K562 (cell line): Measurements from ENCODE around the gene PHPT1. TPM values are rescaled to one million over a fixed set of nuclear protein-coding genes. Genes with fewer than 3 reads are reported as not detected.

Experiments used
- ATAC-seq: fragments of 200-7000 bp; cut with Tn5 transposase; 3 replicates; pipeline ENCODE4 v1.9.1; 2020; ENCODE audit warnings: moderate library complexity
- BruUV-seq: library from RNA; stranded (reverse); fragments of 400-500 nt; replicated peaks from 2 replicates; lab custom pipeline; 2021; lab: Mats Ljungman, UMichigan
- CTCF ChIA-PET: fragments of 300-600 bp; formaldehyde crosslinking; extraction: SDS; loops from one replicate; lab custom pipeline; 2021; ENCODE audit warnings: low intra/inter-chr PET ratio; lab: Yijun Ruan, JAX
- POLR2A ChIA-PET: fragments of 300-600, 350-650 bp; sonication (Branson Sonifier 250); formaldehyde crosslinking; extraction: SDS; loops from one replicate; lab custom pipeline; 2021; ENCODE audit warnings: antibody characterized with exemption, inconsistent platforms; lab: Yijun Ruan, JAX
- DNase-seq, 4 experiments: peaks; one replicate each; pipeline versions ENCODE4 v3.0.0 to v3.0.0-alpha.2; 2011 to 2018; ENCODE audit warnings: low spot score in 3 of 4, mixed read lengths in 3 of 4; ENCODE audit errors: extremely low read depth in 1 of 4
- FAIRE-seq: peaks from 2 replicates; lab custom pipeline; 2011; peaks lifted over from hg19 to GRCh38; lab: Jason Lieb, UNC
- H2AFZ ChIP-seq: 2 replicates; pipeline ENCODE4 v1.6.0; 2011; ENCODE audit warnings: low read depth, low read length, control low read depth, inconsistent platforms
- H3K27ac ChIP-seq: fragments of 200-600 bp; 3 replicates; pipeline ENCODE4 v1.8.0; 2011; ENCODE audit warnings: low read depth, mild to moderate bottlenecking, control low read depth, inconsistent platforms, low read length, moderate library complexity, mixed read lengths; ENCODE audit errors: extremely low read depth
- H3K27me3 ChIP-seq, 2 experiments: fragments of 300-600 bp in 1 of 2; 2 replicates in 1 of 2; 3 replicates in 1 of 2; pipeline versions ENCODE4 v1.6.0 to v1.8.0; 2011; ENCODE audit warnings: inconsistent platforms in 2 of 2, low read length in 2 of 2, mild to moderate bottlenecking in 1 of 2, mixed read lengths in 1 of 2, moderate library complexity in 1 of 2; ENCODE audit not compliant: control insufficient read depth in 2 of 2, insufficient read depth in 2 of 2
- H3K36me3 ChIP-seq: fragments of 300-600 bp; 3 replicates; pipeline ENCODE4 v1.8.0; 2011; ENCODE audit warnings: mild to moderate bottlenecking, low read length, inconsistent platforms; ENCODE audit not compliant: control insufficient read depth, insufficient read depth
- H3K4me1 ChIP-seq, 2 experiments: fragments of 200-600 bp in 1 of 2; replicated peaks in 1 of 2; 2 replicates in 1 of 2; 3 replicates in 1 of 2; pipeline versions ENCODE4 v1.5.1 to v1.8.0; 2011; ENCODE audit warnings: inconsistent platforms in 2 of 2, low read length in 2 of 2, mild to moderate bottlenecking in 1 of 2, mixed read lengths in 1 of 2, moderate library complexity in 1 of 2; ENCODE audit not compliant: control insufficient read depth in 2 of 2, insufficient read depth in 2 of 2
- H3K4me2 ChIP-seq: 2 replicates; pipeline ENCODE4 v1.6.1; 2011; ENCODE audit warnings: low read length, control low read depth, inconsistent platforms, mixed read lengths; ENCODE audit not compliant: insufficient read depth
- H3K4me3 ChIP-seq: fragments of 200-600 bp; sonication (generic), shearing (Covaris generic); 2 replicates; pipeline ENCODE4 v1.5.1; 2016; ENCODE audit warnings: control low read depth, inconsistent platforms
- H3K79me2 ChIP-seq: fragments of 200-600 bp; 3 replicates; pipeline ENCODE4 v1.8.0; 2011; ENCODE audit warnings: low read length, inconsistent platforms; ENCODE audit not compliant: control insufficient read depth, insufficient read depth
- H3K9ac ChIP-seq, 2 experiments: 2 replicates each; pipeline versions ENCODE4 v1.6.0 to v1.6.1; 2011; ENCODE audit warnings: low read depth in 2 of 2, low read length in 2 of 2, control low read depth in 1 of 2, inconsistent platforms in 1 of 2, mild to moderate bottlenecking in 1 of 2, mixed read lengths in 1 of 2; ENCODE audit not compliant: insufficient read depth in 1 of 2
- H3K9me1 ChIP-seq: one replicate; pipeline ENCODE4 v1.6.0; 2011; ENCODE audit warnings: inconsistent platforms, mild to moderate bottlenecking, low read length, moderate library complexity; ENCODE audit not compliant: control insufficient read depth, insufficient read depth
- H3K9me3 ChIP-seq: replicated peaks from 2 replicates; pipeline ENCODE4 v1.5.1; 2011; ENCODE audit warnings: low read depth, low read length, inconsistent platforms; ENCODE audit not compliant: control insufficient read depth, insufficient read depth
- H4K20me1 ChIP-seq: replicated peaks from 2 replicates; pipeline ENCODE4 v1.6.1; 2011; ENCODE audit warnings: low read length, inconsistent platforms, mixed read lengths; ENCODE audit not compliant: control insufficient read depth, insufficient read depth
- CBFA2T3 ChIP-seq: fragments of 450-650 bp; IDR thresholded peaks from 2 replicates; pipeline ENCODE4 v1.6.1; 2017
- CCAR2 ChIP-seq: fragments of 200-400 bp; formaldehyde crosslinking; IDR thresholded peaks from 2 replicates; pipeline ENCODE4 v1.6.1; 2017; ENCODE audit warnings: mild to moderate bottlenecking, low read depth, low read length
- CSDE1 ChIP-seq, 2 experiments: fragments of 450-650 bp; IDR thresholded peaks; 2 replicates each; pipeline ENCODE4 v1.6.1; 2016; ENCODE audit warnings: mild to moderate bottlenecking in 1 of 2
- DLX4 ChIP-seq: fragments of 250-450 bp; sonication (Bioruptor Pico); IDR thresholded peaks from 2 replicates; pipeline ENCODE4 v1.6.1; 2021; ENCODE audit warnings: mild to moderate bottlenecking
- E2F4 ChIP-seq: sonication (generic); formaldehyde crosslinking; IDR thresholded peaks from 2 replicates; pipeline ENCODE4 v1.8.0; 2022; ENCODE audit warnings: mild to moderate bottlenecking, low read depth, missing genetic modification reagents
- HNRNPK ChIP-seq: fragments of 200-400 bp; formaldehyde crosslinking; IDR thresholded peaks from one replicate; pipeline ENCODE4 v1.6.1; 2018; ENCODE audit warnings: mild to moderate bottlenecking, low read depth, low read length; ENCODE audit not compliant: poor library complexity, severe bottlenecking
- MAFF ChIP-seq: IDR thresholded peaks from 2 replicates; pipeline ENCODE4 v1.6.1; 2012; ENCODE audit warnings: low read length, improper control_type of control experiment
- MCM3 ChIP-seq: fragments of 450-650 bp; IDR thresholded peaks from 2 replicates; pipeline ENCODE4 v1.6.1; 2016
- MED1 ChIP-seq: sonication (generic); formaldehyde crosslinking; IDR thresholded peaks from 2 replicates; pipeline ENCODE4 v1.8.1; 2023; ENCODE audit warnings: missing genetic modification reagents, borderline replicate concordance
- MIER1 ChIP-seq: fragments of 450-650 bp; IDR thresholded peaks from 2 replicates; pipeline ENCODE4 v1.6.1; 2016; ENCODE audit warnings: antibody characterized with exemption, mild to moderate bottlenecking, low read depth
- NR2F6 ChIP-seq: fragments of 450-650 bp; formaldehyde crosslinking; IDR thresholded peaks from 2 replicates; pipeline ENCODE4 v1.4.0; 2020; ENCODE audit warnings: mild to moderate bottlenecking
- PYGO2 ChIP-seq: fragments of 450-650 bp; IDR thresholded peaks from 2 replicates; pipeline ENCODE4 v1.6.1; 2016; ENCODE audit warnings: mild to moderate bottlenecking, missing genetic modification characterization, moderate library complexity, missing compliant biosample characterization
- SMARCB1 ChIP-seq: IDR thresholded peaks from 2 replicates; pipeline ENCODE4 v1.6.1; 2011; ENCODE audit warnings: improper control_type of control experiment, low read depth; ENCODE audit not compliant: insufficient read length
- TEAD2 ChIP-seq: fragments of 450-650 bp; IDR thresholded peaks from 2 replicates; pipeline ENCODE4 v1.6.1; 2016; ENCODE audit warnings: missing genetic modification characterization, control low read depth, missing compliant biosample characterization
- YY1 ChIP-seq, 3 experiments: IDR thresholded peaks; 2 replicates each; pipeline ENCODE4 v1.6.1; 2011; ENCODE audit warnings: low read length in 2 of 3, mild to moderate bottlenecking in 2 of 3, moderate library complexity in 2 of 3, borderline replicate concordance in 1 of 3, control low read depth in 1 of 3, low read depth in 1 of 3; ENCODE audit not compliant: insufficient read depth in 3 of 3, insufficient replicate concordance in 2 of 3, control insufficient read depth in 1 of 3, insufficient read length in 1 of 3; ENCODE audit errors: extremely low read depth in 1 of 3
- ZBTB34 ChIP-seq: fragments of 250-450 bp; sonication (Bioruptor Pico); IDR thresholded peaks from 2 replicates; pipeline ENCODE4 v1.8.0; 2021; ENCODE audit warnings: mild to moderate bottlenecking, moderate library complexity
- ZNF124 ChIP-seq: sonication (generic); formaldehyde crosslinking; IDR thresholded peaks from 2 replicates; pipeline ENCODE4 v1.8.1; 2022; ENCODE audit warnings: missing genetic modification reagents
- ZNF431 ChIP-seq: sonication (generic); formaldehyde crosslinking; IDR thresholded peaks from 2 replicates; pipeline ENCODE4 v1.8.0; 2022; ENCODE audit warnings: mild to moderate bottlenecking, missing genetic modification reagents
- WGBS: fragments of 100-300 bp; shearing (Covaris generic); methylation state at CpG from one replicate; pipeline ENCODE4 v1.1.6; 2016; ENCODE audit warnings: low coverage, mixed read lengths; ENCODE audit not compliant: insufficient coverage; ENCODE audit errors: missing lambda C conversion rate; 5-methylcytosine and 5-hydroxymethylcytosine counted together
- in situ Hi-C: fragments of 300-500 bp; cut with MboI; formaldehyde crosslinking; loops from 4 replicates; pipeline ENCODE4 v1.15.0; 2018; ENCODE audit warnings: inconsistent platforms, mixed read lengths
- intact Hi-C: fragments of 100-400 bp; cut with micrococcal nuclease; formaldehyde crosslinking; loops from 2 replicates; pipeline ENCODE4 v1.14.2; 2022
- polyA plus RNA-seq, 8 experiments: library from polyadenylated mRNA; depleted of rRNA in 4 of 8; stranded (reverse) in 5 of 8; unstranded in 3 of 8; fragments of >200 nt; fragmentation: Nextera tagmentation in 2 of 8; fragmentation: Illumina TruSeq in 1 of 8; extraction: Ambion mirVana in 2 of 8; extraction: Trizol in 1 of 8; gene quantifications; 2 replicates each; pipeline versions ENCODE4 v1.2.1 to v1.2.3, GENCODE V29; 2011 to 2014; ENCODE audit warnings: inconsistent platforms in 1 of 8, missing spikeins in 1 of 8
- total RNA-seq, 7 experiments: library from RNA; depleted of rRNA in 6 of 7; stranded (reverse); fragments of >200 nt in 6 of 7; fragmentation: Illumina TruSeq in 2 of 7; extraction: Trizol in 2 of 7; gene quantifications; 2 replicates each; pipeline versions ENCODE4 v1.2.1 to v1.2.3, GENCODE V29; 2011 to 2021; ENCODE audit warnings: low replicate concordance in 1 of 7

Gene PHPT1
- total and polyA plus RNA-seq, 9 of the 15 experiments (the other 6 are each of a cell fraction or from before 2014, with no cell fraction given), result 20.9 to 166 (median 129) TPM

DNA sequence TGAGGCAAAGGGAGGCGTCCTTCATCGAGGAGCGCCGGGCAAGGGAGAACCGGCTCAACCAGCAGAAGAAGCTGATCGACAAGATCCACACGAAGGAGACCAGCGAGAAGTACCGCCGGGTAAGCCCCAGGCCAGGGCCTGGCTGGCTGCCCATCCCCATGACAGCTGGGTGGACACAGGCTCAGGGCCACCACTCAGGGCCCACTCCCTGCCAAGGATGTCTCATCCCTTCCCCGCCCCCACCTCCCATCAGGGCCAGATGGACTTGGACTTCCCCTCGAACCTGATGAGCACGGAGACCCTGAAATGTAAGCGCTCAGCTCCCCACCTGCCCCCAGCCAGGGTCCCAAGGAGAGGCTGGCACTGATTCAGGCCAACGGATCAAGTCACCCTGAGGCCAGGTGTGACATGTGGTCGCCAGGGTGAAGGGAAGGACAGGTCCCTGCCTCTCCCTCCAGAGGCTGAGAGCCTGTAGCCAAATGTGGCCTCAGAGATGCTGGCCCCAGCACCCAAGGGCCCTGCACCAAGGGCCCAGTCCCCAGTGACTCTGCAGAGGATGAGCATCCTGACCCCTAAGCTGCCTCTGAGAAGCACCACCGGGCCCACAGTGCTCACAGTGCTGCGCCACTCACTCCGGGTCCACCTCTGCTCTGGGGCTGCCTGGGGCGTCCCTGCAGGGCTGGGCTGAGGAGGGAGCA, 44.6 kb upstream of the PHPT1 start:
- ChIA-PET POLR2A (interaction anchor here (0.6 kb wide), 1 partner anchor 394 kb away, joined by 3 read pairs; no protein-coding TSS in a partner anchor), CTCF (no interaction called here)
- DNase-seq, result no peak
- Histone ChIP-seq H3K9me3 (no peaks in the 10 kb centered on the region), H3K79me2 (peaks cover 34% of the 10 kb centered on the region), H3K9me1 (no peaks in the 10 kb centered on the region), H3K4me3 (no peak overlapping the region), H3K27me3 (no peaks in the 10 kb centered on the region), H3K27ac (no peak overlapping the region), H3K36me3 (peaks cover 17% of the 10 kb centered on the region), H3K4me1 (peaks cover 24 to 78% of the 10 kb centered on the region in 2 experiments), H3K4me2 (no peak overlapping the region), H3K9ac (peak overlapping the region in 1 of 2 experiments; percentile 14; a peak in 2 of 4 replicates), H2AFZ (no peak overlapping the region), H4K20me1 (no peaks in the 10 kb centered on the region)
- in situ Hi-C loops (no loop called here), intact Hi-C loops (no loop called here)
- TF ChIP-seq NR2F6 (CRISPR knock-in tag) (no peak), PYGO2 (tag) (no peak), MED1 (CRISPR knock-in tag) (no peak), MCM3 (no peak), MAFF (no peak), CSDE1 (IDR thresholded peaks at IDR 0.05) (no peak), DLX4 (no peak), ZBTB34 (no peak), HNRNPK (no peak), E2F4 (CRISPR knock-in tag) (no peak), ZNF124 (CRISPR knock-in tag) (no peak), ZNF431 (CRISPR knock-in tag) (no peak), MIER1 (no peak), YY1 (IDR thresholded peaks at IDR 0.05; ENCODE audit: borderline replicate concordance in 1 of 3, control insufficient read depth in 1 of 3, extremely low read depth in 1 of 3, insufficient read depth in 3 of 3, insufficient read length in 1 of 3, insufficient replicate concordance in 2 of 3, low read depth in 1 of 3, low read length in 2 of 3) (no peak), CBFA2T3 (no peak), SMARCB1 (no peak), TEAD2 (tag) (no peak), CCAR2 (no peak)
- BruUV-seq, result no TSS peak
- WGBS, result 93% methylated on average over 20 of the region's 20 CpGs
- no peak for ATAC-seq
- FAIRE-seq, result no peak
